GM15510 (cell line): ENCODE results near the gene PARK7.

ENCODE experiments used
- POLR2A ChIP-seq: IDR thresholded peaks from 3 replicates; pipeline ENCODE4 v1.6.1; 2011; ENCODE audit warnings: borderline replicate concordance; ENCODE audit not compliant: insufficient read length; ENCODE audit errors: extremely low read depth

Gene PARK7

DNA sequence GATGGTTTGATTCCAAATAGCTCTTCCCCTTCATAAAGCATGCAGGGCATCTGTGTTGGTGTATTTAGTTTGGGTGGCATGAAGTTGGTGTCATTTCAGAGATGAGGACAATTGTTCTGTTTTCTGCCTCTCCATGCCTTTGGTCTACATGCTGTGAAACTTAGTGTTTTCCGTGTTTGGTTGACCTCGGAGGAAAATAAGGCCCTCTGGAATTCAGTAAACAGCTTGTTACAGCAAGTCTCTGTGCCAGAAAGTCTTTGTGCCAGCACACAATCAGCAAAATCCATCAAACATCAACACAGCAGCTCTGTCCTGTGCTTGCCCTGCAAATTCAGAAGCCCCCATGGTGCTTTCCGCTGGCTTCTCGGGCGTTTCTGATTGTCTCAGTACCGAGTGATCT is 9.5 kb downstream of the PARK7 start:
- TF ChIP-seq POLR2A, result no peak

DNA sequence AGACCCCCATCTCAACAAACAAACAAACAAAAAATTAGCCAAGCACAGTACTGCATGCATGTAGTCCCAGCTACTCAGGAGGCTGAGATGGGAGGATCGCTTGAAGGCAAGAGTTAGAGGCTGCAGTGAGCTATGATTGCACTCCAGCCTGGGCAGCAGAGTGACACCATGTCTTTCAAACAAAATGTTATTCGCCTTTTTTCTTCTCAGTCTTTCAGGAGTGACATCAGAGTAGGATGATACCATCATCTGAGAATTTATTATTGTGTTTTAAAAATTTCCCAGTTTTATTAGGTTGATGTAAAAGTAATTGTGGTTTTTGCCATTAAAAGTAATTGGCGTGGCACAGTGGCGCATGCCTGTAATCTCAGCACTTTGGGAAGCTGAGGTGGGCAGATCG is 10.8 kb downstream of the PARK7 start:
- TF ChIP-seq POLR2A, result no peak

DNA sequence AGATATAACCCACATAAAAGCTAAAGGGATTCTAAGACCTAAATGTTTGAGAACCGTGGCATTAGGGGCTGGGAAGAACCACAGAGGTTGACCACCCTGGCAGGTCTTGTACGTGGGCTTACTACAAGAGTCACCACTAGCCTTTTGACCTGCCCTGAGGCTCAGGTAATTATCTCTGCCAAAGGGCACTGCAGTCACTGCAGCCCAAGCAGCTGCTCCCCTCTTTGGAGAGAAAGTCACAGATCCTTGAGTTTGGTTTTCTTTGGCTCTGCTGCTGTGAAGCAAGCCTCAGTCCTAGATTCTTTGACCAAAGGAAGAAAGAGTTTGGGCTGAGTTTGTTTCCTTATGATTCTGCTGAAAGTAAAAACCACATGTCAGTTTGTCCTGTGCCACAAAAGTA is 11.6 kb downstream of the PARK7 start:
- no peak for TF ChIP-seq POLR2A

DNA sequence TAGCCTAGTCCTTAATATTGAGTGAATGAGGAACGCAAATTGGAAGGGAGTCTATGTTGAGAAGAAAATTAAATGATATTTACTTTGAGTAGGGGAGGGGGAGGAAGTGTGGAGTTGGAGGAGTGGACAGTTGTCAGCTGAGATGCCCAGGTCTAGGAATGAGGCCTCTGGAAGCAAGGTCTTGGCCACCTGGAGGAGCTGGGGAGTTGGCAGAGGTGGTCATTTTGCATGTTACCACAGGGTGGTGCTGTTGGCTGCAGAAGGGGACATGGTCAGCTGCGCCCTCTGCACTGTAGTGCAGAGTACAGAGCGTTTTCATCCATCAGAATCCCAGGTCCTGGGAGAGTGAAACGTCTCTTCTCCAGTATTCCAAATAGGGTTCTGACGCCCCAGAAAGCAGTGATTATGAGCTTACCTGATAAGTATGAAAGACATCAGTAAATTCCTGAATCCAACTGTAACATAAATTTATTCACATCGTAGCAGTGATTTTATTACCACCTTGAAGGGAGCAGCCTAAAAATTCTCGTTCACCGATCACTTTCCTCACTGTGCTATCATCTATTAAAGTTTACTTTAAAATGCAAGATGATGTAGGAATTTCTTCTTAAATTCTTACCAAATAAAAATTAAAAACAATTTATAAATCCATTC is 13.8 kb downstream of the PARK7 start:
- no peak for TF ChIP-seq POLR2A

DNA sequence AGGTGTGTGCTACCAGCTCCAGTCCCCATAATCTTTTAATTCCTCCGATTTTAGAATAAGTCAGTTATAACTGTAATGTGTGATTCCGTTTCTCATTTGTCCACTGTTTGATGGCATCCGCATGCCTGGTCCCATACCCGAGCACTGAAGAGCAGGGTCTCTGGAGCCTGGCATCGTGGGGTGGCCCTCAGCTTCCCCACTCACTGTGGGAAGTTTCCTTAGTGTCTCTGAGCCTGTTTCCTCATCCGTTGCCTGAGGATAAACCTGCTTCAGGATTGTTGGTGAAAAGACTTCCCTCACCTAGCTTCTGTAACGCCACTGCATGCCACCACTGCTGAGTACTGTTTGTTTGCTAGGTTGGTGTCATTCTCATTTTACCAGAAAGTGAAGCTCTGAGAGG is 19.5 kb downstream of the PARK7 start:
- no peak for TF ChIP-seq POLR2A

DNA sequence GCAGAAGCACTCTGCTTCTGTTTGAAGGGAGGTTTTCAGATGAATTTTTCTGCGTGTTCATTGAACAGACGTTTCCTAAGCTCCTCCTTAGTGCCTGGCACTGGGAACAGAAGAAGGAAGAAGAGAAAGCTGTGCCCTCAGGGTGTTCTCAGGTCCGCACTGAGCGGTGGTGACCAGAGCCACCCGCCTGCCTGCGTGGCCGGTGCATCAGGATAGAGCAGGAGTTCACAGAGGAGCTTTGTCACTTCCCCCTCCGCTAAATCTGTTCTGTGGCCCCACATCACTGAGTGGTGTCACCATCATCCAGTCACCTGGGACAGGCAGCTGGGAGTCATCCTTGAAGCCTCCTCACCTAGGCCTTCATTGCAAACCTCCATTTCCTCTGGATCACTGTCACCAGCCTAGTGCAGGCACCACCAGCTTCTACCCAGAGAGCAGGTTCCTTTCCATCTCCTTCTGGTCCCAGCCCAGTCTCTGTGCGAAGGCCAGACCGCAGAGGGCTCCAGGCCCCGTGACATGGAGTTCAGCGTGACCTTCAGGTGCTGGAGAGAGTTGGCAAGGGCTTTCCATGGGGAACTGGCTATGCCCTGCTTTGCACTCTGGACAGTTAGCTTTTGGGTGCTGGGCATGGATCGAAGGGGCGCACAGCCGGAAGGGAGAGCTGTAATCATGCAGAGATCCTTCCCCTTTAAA is 21.7 kb downstream of the PARK7 start:
- TF ChIP-seq POLR2A, result no peak

DNA sequence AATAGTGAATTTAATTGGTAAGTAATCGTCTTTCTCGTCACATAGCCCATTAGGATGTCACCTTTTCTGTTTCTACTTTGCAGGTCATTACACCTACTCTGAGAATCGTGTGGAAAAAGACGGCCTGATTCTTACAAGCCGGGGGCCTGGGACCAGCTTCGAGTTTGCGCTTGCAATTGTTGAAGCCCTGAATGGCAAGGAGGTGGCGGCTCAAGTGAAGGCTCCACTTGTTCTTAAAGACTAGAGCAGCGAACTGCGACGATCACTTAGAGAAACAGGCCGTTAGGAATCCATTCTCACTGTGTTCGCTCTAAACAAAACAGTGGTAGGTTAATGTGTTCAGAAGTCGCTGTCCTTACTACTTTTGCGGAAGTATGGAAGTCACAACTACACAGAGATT is 23.3 kb downstream of the PARK7 start:
- TF ChIP-seq POLR2A, result no peak

DNA sequence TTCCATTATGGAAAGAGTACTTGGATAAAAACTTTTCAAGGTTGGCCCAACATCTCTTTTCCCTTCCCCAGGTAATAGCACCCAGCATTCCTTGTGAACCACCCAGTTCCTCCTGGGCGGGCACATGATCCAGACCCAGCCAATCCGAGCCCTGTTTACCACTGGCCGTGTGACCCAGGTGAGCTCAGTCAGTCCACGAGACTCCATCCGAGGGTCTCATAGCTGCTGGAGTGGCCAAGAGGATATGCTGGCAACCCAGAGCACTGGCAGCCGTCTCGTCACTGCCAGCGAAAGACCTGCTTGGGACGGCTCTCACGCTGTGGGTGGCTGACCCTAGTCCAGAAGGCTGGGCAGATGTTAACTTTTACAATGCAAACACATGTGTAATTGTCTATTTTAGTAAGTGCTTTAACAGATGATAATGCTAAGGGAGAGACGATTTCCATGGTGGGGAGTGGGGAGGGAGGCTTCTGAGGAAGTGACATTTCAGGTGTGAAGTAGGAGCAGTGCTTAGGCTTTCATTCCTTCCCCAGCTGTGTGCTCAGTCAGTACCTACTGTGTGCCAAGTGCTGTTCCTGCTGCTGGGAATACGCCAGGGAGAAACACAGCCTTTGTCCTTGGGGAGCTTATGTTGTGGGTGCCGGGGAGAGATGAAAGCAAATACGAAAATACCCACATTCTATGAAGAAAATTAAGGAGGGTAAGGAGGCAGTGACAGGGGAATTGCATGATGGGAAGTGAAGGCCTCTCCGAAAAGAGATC is 24.5 kb downstream of the PARK7 start:
- TF ChIP-seq POLR2A, result no peak

DNA sequence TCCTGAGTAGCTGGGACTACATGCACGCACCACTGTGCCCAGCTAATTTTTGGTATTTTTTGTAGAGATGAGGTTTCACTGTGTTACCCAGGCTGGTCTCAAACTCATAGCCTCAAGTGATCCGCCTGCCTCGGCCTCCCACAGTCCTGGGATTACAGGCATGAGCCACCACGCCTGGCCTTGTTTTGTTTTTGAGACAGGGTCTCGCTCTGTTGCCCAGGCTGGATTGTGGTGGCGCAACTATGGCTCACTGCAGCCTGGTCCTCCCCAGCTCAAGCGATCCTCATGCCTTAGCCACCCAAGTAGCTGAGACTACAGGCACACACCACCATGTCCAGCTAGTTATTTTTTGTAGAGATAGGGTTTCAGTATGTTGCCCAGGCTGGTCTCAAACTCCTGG is 26.0 kb downstream of the PARK7 start:
- no peak for TF ChIP-seq POLR2A

DNA sequence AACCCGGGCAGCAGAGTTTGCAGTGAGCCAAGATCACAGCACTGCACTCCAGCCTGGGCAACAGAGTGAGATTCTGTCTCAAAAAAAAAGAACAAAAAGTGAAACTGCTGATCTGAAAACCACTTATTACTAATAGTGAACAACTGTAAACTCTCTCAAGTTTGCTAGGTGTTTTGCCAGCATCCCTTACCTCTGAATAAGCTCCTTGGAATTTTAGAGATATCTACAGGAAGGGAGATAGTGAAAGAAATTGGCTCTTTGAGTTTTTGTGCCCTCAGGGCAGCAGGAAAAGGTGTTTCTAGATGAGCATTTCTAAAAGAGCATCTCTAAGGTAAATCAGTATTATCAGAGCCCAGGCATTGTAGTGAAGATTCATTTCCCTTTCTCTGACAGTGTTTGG is 27.1 kb downstream of the PARK7 start:
- no peak for TF ChIP-seq POLR2A

DNA sequence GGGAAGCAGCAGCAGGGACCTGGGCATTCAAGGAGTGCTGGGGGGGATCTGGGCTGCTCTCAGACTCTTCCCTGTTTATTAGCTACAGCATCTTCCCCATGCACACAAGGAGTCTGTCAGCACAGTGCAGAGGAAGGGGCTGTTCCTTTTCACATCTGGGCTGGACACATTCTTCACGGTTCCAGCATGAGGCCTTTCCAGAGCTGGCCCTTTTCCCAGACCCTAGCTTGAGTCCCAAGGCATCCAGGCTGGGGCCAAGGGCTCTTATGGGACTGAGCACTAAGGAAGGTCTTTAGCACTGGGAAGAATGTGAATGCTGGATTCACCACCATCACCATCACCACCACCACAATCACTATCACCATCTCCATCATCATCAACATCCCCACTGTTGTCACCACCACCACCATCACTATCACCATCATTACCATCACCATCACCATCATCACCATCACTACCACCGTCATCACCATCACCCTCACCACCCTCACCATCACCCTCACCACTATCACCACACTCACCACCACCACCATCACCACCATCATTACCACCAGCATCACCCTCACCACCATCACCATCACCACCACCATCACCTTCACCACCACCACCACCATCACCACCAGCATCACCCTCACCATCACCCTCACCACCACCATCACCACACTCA is 28.4 kb downstream of the PARK7 start:
- no peak for TF ChIP-seq POLR2A

DNA sequence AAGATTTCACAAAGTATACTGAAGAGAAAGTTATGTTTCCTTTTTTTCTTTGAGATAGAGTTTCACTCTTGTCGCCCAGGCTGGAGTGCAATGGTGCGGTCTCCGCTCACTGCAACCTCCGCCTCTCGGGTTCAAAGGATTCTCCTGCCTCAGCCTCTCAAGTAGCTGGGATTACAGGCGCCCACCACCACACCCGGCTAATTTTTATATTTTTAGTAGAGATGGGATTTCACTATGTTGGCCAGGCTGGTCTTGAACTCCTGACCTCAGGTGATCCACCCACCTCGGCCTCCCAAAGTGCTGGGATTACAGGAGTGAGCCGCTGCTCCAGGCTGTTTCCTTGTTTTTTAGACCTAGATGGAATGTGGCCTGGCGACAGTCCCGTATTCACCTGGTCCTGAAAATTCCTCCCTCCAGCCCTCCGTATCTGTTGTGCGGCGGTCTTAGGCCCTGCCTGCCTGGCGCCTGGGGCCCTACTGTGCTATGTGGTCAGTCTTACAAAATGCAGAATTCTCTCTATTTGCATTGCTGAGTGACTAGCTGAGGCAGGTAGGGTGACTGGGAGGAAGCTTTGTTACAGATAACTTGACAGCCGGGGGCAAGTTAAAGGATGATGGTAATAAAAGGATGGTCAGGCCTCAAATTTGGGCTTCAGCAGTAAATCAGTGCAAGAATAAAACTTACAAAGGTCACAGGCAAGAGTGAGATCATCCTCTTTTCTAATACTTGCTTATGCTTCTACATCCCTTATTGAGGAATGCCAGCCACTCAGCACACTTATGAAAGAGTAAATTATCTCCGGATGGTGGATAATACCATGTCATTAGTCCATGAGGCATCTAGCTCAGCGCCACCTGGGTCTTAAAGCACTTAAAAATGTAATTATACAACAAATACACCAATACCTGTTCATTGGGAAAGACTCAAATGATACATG is 30.3 kb downstream of the PARK7 start:
- no peak for TF ChIP-seq POLR2A

DNA sequence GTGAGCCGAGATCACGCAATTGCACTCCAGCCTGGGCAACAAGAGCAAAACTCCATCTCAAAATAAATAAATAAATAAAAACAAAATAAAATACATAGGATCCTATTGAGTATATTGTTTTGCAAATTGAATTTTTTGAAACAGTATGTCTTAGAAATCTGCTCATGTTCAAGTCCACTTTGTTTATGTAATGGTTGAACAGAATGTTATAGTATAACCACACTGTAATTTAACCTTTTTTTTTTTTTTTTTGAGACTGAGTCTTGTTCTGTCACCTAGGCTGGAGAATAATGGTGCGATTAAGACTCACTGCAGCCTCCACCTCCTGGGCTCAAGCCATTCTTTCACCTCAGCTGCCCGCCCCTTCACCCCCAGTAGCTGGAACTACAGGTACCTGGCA is 31.4 kb downstream of the PARK7 start:
- no peak for TF ChIP-seq POLR2A
